ENCODE results near the gene GCH1. TPM values are rescaled to one million over a fixed set of nuclear protein-coding genes. Genes with fewer than 3 reads are reported as not detected.

The GCH1 gene
- total RNA-seq, 1 experiment from 2014 or later, result 16.7 TPM

- H3K4me3 ChIP-seq (replicated peaks in 1 of 2; ENCODE audit: low read depth in 1 of 2, low read length in 2 of 2), result no peak overlapping the region
- no peak overlapping the region for H3K27ac ChIP-seq (ENCODE audit: low read depth, low read length)
- no peak overlapping the region for H2AFZ ChIP-seq (ENCODE audit: low read depth, low read length, poor library complexity, severe bottlenecking)
- H3K4me1 ChIP-seq (ENCODE audit: control insufficient read depth in 1 of 2, insufficient read depth in 2 of 2, low read length in 2 of 2), result no peaks in the 10 kb centered on the region
- BruUV-seq (replicated peaks), result no TSS peak
- RAD21 ChIA-PET (ENCODE audit: low non-redundant PET in 1 of 2, low total read pairs in 2 of 2, uncharacterized antibody in 2 of 2, unreplicated experiment in 2 of 2), result no interaction called here
- intact Hi-C loops (cut with micrococcal nuclease), result no loop called here
- no peaks in the 10 kb centered on the region for H4K20me1 ChIP-seq (ENCODE audit: insufficient read depth)
- no peaks in the 10 kb centered on the region for H3K9me3 ChIP-seq (ENCODE audit: control insufficient read depth in 1 of 2, insufficient read depth in 1 of 2, low read depth in 1 of 2, low read length in 2 of 2)
- H3K79me2 ChIP-seq (ENCODE audit: insufficient read depth, low read length), result no peaks in the 10 kb centered on the region; the same call in 1 of the 2 replicates
- no peak overlapping the region for H3K9ac ChIP-seq (ENCODE audit: low read length)
- no peak overlapping the region for H3K4me2 ChIP-seq (ENCODE audit: low read length)
- no peak for DNase-seq (ENCODE audit: low read depth, low spot score)
- TF ChIP-seq SP1 (IDR thresholded peaks at IDR 0.05; ENCODE audit: low read depth) (no peak), CBX3 (IDR thresholded peaks at IDR 0.05; ENCODE audit: low read depth) (no peak), POLR2A (IDR thresholded peaks at IDR 0.05; ENCODE audit: borderline replicate concordance, extremely low read depth, insufficient read depth, insufficient read length) (no peak), SRF (IDR thresholded peaks at IDR 0.05; ENCODE audit: low read depth) (no peak), EZH2phosphoT487 (IDR thresholded peaks at IDR 0.05; ENCODE audit: borderline replicate concordance) (no peak), EZH2 (IDR thresholded peaks at IDR 0.05) (no peak), CTCF (IDR thresholded peaks at IDR 0.05 in 2 of 3, conservative IDR thresholded peaks at IDR 0.05 in 1 of 3; ENCODE audit: borderline replicate concordance in 1 of 3, insufficient read depth in 1 of 3, low read depth in 2 of 3, low read length in 2 of 3) (no peak)
- POLR2A ChIA-PET, result no interaction called here
- no peaks in the 10 kb centered on the region for H3K9me2 ChIP-seq (ENCODE audit: insufficient read depth)
- ATAC-seq, result no peak
- no peaks in the 10 kb centered on the region for H3K36me3 ChIP-seq (ENCODE audit: control insufficient read depth in 1 of 2, insufficient read depth in 2 of 2, low read length in 2 of 2)
- no peaks in the 10 kb centered on the region for H3K27me3 ChIP-seq (ENCODE audit: insufficient read depth, low read length)
- CTCF ChIA-PET, result no interaction called here
Observed at GRCh38 chr14:54882521-54882920, 20.1 kb downstream of the GCH1 start.

GRCh38 chr14:54881761-54882401 is 20.7 kb downstream of the GCH1 start:
- RAD21 ChIA-PET (ENCODE audit: low non-redundant PET in 1 of 2, low total read pairs in 2 of 2, uncharacterized antibody in 2 of 2, unreplicated experiment in 2 of 2), result no interaction called here
- DNase-seq (ENCODE audit: low read depth, low spot score), result no peak
- no peak for ATAC-seq
- CTCF ChIA-PET, result no interaction called here
- no peak overlapping the region for H3K4me3 ChIP-seq (replicated peaks in 1 of 2; ENCODE audit: low read depth in 1 of 2, low read length in 2 of 2)
- no peak overlapping the region for H3K27ac ChIP-seq (ENCODE audit: low read depth, low read length)
- H2AFZ ChIP-seq (ENCODE audit: low read depth, low read length, poor library complexity, severe bottlenecking), result no peak overlapping the region
- H3K9me3 ChIP-seq (ENCODE audit: control insufficient read depth in 1 of 2, insufficient read depth in 1 of 2, low read depth in 1 of 2, low read length in 2 of 2), result no peaks in the 10 kb centered on the region
- H3K9me2 ChIP-seq (ENCODE audit: insufficient read depth), result no peaks in the 10 kb centered on the region
- POLR2A ChIA-PET, result interaction anchor here (0.7 kb wide), 1 partner anchor 9 kb away, joined by 3 read pairs; no protein-coding TSS in a partner anchor
- no peaks in the 10 kb centered on the region for H3K79me2 ChIP-seq (ENCODE audit: insufficient read depth, low read length)
- no peaks in the 10 kb centered on the region for H4K20me1 ChIP-seq (ENCODE audit: insufficient read depth)
- H3K4me2 ChIP-seq (ENCODE audit: low read length), result no peak overlapping the region
- TF ChIP-seq JUND (IDR thresholded peaks at IDR 0.05), result no peak
- H3K4me1 ChIP-seq (ENCODE audit: control insufficient read depth in 1 of 2, insufficient read depth in 2 of 2, low read length in 2 of 2), result no peaks in the 10 kb centered on the region; a peak in 1 of 4 replicates
- BruUV-seq (replicated peaks), result no TSS peak
- intact Hi-C loops (cut with micrococcal nuclease), result no loop called here
- H3K27me3 ChIP-seq (ENCODE audit: insufficient read depth, low read length), result no peaks in the 10 kb centered on the region
- no peak overlapping the region for H3K9ac ChIP-seq (ENCODE audit: low read length)
- no peaks in the 10 kb centered on the region for H3K36me3 ChIP-seq (ENCODE audit: control insufficient read depth in 1 of 2, insufficient read depth in 2 of 2, low read length in 2 of 2)
